Measurements from ENCODE around the gene SORBS1. TPM values are rescaled to one million over a fixed set of nuclear protein-coding genes. Genes with fewer than 3 reads are reported as not detected.
A peak's percentile ranks its signal among the peaks of the same experiment; 100 is the strongest.

SORBS1 gene
- total RNA-seq, 1 donor from 2014 or later = 16.1 TPM

DNA sequence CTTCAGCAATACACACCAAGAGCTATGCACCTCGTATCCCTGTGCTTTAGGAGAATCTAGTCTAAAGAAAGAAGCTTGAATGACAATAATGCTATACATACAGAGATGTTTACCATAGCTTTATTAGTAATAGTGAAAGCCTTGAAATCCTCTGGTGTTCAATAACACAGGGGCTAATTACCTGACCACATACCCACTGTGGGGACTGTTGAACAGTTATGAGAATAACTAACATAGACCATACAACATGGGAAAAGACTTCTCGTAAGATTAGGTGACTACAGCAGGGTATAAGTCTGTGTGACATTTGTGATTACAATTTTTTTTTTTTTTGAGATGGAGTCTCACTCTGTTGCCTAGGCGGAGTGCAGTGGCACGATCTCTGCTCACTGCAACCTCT lies 111.0 kb downstream of the SORBS1 start:
- peaks cover 2% of the 10 kb centered on the region for H3K27me3 Mint-ChIP-seq (ENCODE audit: insufficient read depth, low read depth)
- no peaks in the 10 kb centered on the region for H3K36me3 Mint-ChIP-seq
- H3K4me1 ChIP-seq = no peaks in the 10 kb centered on the region

GRCh38 chr10:95447685-95448084 lies 113.5 kb downstream of the SORBS1 start:
- no peaks in the 10 kb centered on the region for H3K9me3 Mint-ChIP-seq
- no peak overlapping the region for H3K27ac Mint-ChIP-seq
- Histone ChIP-seq H4K20me1 (ENCODE audit: low read depth) (no peaks in the 10 kb centered on the region), H2AFZ (replicated peaks) (no peak overlapping the region), H3K4me2 (no peak overlapping the region), H3K9ac (no peak overlapping the region), H3K79me2 (ENCODE audit: low read depth) (no peaks in the 10 kb centered on the region), H3K27me3 (no peaks in the 10 kb centered on the region), H3K4me1 (no peaks in the 10 kb centered on the region), H3K4me3 (no peak overlapping the region), H3K27ac (no peak overlapping the region), H3K9me3 (ENCODE audit: low read depth) (no peaks in the 10 kb centered on the region), H3F3A (ENCODE audit: low read depth) (no peaks in the 10 kb centered on the region), H3K36me3 (no peaks in the 10 kb centered on the region)
- no peaks in the 10 kb centered on the region for H3K36me3 Mint-ChIP-seq
- TF ChIP-seq CTCF (IDR thresholded peaks at IDR 0.05) = no peak
- no peak for TF ChIP-seq EZH2phosphoT487 (IDR thresholded peaks at IDR 0.05)
- no peak for TF ChIP-seq EZH2 (IDR thresholded peaks at IDR 0.05)
- no peak for DNase-seq (ENCODE audit: low spot score)
- peaks cover 4% of the 10 kb centered on the region for H3K27me3 Mint-ChIP-seq (ENCODE audit: insufficient read depth, low read depth)
- no peak overlapping the region for H3K4me3 Mint-ChIP-seq
- H3K4me1 Mint-ChIP-seq = peaks cover 2% of the 10 kb centered on the region

More for the DNA sequence above, 111.0 kb downstream of the SORBS1 start:
- no peak overlapping the region for H3K27ac ChIP-seq
- Mint-ChIP-seq H3K4me3 (no peak overlapping the region), H3K4me1 (peaks cover 2% of the 10 kb centered on the region), H3K9me3 (no peaks in the 10 kb centered on the region), H3K27ac (no peak overlapping the region)
- H3K9me3 ChIP-seq (ENCODE audit: low read depth) = no peaks in the 10 kb centered on the region
- no peak for DNase-seq (ENCODE audit: low spot score)
- no peaks in the 10 kb centered on the region for H3K79me2 ChIP-seq (ENCODE audit: low read depth)
- H3K4me3 ChIP-seq = no peak overlapping the region
- no peaks in the 10 kb centered on the region for H4K20me1 ChIP-seq (ENCODE audit: low read depth)
- no peaks in the 10 kb centered on the region for H3K27me3 ChIP-seq
- no peak for TF ChIP-seq EZH2 (IDR thresholded peaks at IDR 0.05)
- TF ChIP-seq CTCF (IDR thresholded peaks at IDR 0.05) = no peak
- TF ChIP-seq EZH2phosphoT487 (IDR thresholded peaks at IDR 0.05) = no peak
- H3K4me2 ChIP-seq = no peak overlapping the region
- H2AFZ ChIP-seq (replicated peaks) = no peak overlapping the region
- H3K9ac ChIP-seq = no peak overlapping the region
- H3F3A ChIP-seq (ENCODE audit: low read depth) = no peaks in the 10 kb centered on the region
- H3K36me3 ChIP-seq = no peaks in the 10 kb centered on the region

DNA sequence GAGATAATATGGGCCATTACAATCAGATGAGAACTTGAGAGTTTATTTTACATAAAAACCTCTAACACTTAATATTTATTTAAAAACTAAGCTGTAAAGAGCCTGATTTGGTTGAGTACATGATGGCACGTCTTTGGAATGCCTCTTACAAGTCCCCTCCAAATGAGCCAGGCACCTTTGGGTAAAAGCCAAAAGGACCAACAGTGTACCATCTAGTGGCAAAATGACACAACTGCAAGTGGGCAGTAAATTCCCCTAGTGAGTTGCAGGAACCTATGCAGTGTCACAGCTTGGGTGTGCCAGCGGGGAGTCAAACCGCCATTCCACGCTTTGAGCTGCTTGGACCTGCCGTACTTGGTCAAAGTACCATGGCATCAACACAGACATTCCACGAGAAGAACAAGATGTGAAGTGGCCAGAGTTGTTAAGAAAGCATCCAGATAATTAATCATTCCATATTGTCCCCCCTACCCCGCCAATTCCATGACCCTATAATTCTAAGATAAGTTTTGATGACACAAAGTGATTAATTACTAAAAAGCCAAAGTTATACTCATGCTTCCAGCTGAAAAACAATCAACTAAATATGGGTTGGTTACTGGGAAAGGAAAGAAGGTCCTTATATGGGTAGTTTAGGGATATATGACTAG lies 115.2 kb downstream of the SORBS1 start:
- Mint-ChIP-seq H3K9me3 (no peaks in the 10 kb centered on the region), H3K4me3 (no peak overlapping the region), H3K27me3 (ENCODE audit: insufficient read depth, low read depth) (peaks cover 4% of the 10 kb centered on the region), H3K4me1 (peaks cover 2% of the 10 kb centered on the region), H3K36me3 (no peaks in the 10 kb centered on the region), H3K27ac (no peak overlapping the region)
- TF ChIP-seq EZH2phosphoT487 (IDR thresholded peaks at IDR 0.05) = no peak
- peak; percentile 75 for TF ChIP-seq CTCF (IDR thresholded peaks at IDR 0.05)
- Histone ChIP-seq H3K36me3 (no peaks in the 10 kb centered on the region), H3K9me3 (ENCODE audit: low read depth) (no peaks in the 10 kb centered on the region), H4K20me1 (ENCODE audit: low read depth) (no peaks in the 10 kb centered on the region), H3K4me1 (no peaks in the 10 kb centered on the region), H3K79me2 (ENCODE audit: low read depth) (no peaks in the 10 kb centered on the region), H3K27me3 (no peaks in the 10 kb centered on the region), H3F3A (ENCODE audit: low read depth) (no peaks in the 10 kb centered on the region), H3K4me2 (no peak overlapping the region), H3K27ac (no peak overlapping the region), H2AFZ (replicated peaks) (no peak overlapping the region), H3K9ac (no peak overlapping the region), H3K4me3 (no peak overlapping the region)
- DNase-seq (ENCODE audit: low spot score) = peak; percentile 78

All from neural progenitor cell (in vitro differentiated cells).